Keratinocyte (primary cell): ENCODE data around the gene TRIM65. TPM values are rescaled to one million over a fixed set of nuclear protein-coding genes. Genes with fewer than 3 reads are reported as not detected.

Experiments
- DNase-seq: peaks from one replicate; pipeline ENCODE4 v3.0.0-alpha.2; 2011; ENCODE audit warnings: low read depth, missing footprints, low spot score
- FAIRE-seq: peaks from 2 replicates; lab custom pipeline; 2011; peaks lifted over from hg19 to GRCh38; lab: Jason Lieb, UNC
- H2AFZ ChIP-seq: 2 replicates; pipeline ENCODE4 v1.6.0; 2012; ENCODE audit warnings: low read length, control low read depth, inconsistent platforms; ENCODE audit not compliant: control insufficient read depth
- H3K27ac ChIP-seq: 2 replicates; pipeline ENCODE4 v1.5.1; 2011; ENCODE audit warnings: low read length; ENCODE audit not compliant: control insufficient read depth, insufficient read depth
- H3K27me3 ChIP-seq: 3 replicates; pipeline ENCODE4 v1.6.0; 2011; ENCODE audit warnings: low read length; ENCODE audit not compliant: control insufficient read depth, insufficient read depth; ENCODE audit errors: extremely low read depth
- H3K36me3 ChIP-seq, 2 experiments: 2 replicates in 1 of 2; 3 replicates in 1 of 2; pipeline ENCODE4 v1.5.1; 2011; ENCODE audit warnings: low read length in 2 of 2, mild to moderate bottlenecking in 1 of 2; ENCODE audit not compliant: control insufficient read depth in 2 of 2, insufficient read depth in 2 of 2; ENCODE audit errors: extremely low read depth in 1 of 2
- H3K4me1 ChIP-seq: 3 replicates; pipeline ENCODE4 v1.5.1; 2011; ENCODE audit warnings: low read length; ENCODE audit not compliant: control insufficient read depth, insufficient read depth; ENCODE audit errors: extremely low read depth
- H3K4me2 ChIP-seq: 3 replicates; pipeline ENCODE4 v1.6.0; 2011; ENCODE audit warnings: low read depth, low read length; ENCODE audit not compliant: control insufficient read depth, insufficient read depth; ENCODE audit errors: extremely low read depth
- H3K4me3 ChIP-seq, 3 experiments: fragments of 200-600 bp in 1 of 3; sonication (generic) in 1 of 3; 2 replicates in 2 of 3; 3 replicates in 1 of 3; pipeline ENCODE4 v1.5.1; 2011 to 2016; ENCODE audit warnings: low read length in 3 of 3, mild to moderate bottlenecking in 3 of 3, control low read depth in 2 of 3, inconsistent platforms in 1 of 3, low read depth in 1 of 3, mixed read lengths in 1 of 3, mixed run types in 1 of 3, moderate library complexity in 1 of 3; ENCODE audit not compliant: control insufficient read depth in 2 of 3, insufficient read depth in 2 of 3; ENCODE audit errors: extremely low read depth in 1 of 3
- H3K79me2 ChIP-seq: 2 replicates; pipeline ENCODE4 v1.6.0; 2012; ENCODE audit warnings: low read length; ENCODE audit not compliant: control insufficient read depth, insufficient read depth
- H3K9ac ChIP-seq: 3 replicates; pipeline ENCODE4 v1.6.0; 2011; ENCODE audit warnings: low read length; ENCODE audit not compliant: control insufficient read depth, insufficient read depth; ENCODE audit errors: extremely low read depth
- H3K9me1 ChIP-seq: 3 replicates; pipeline ENCODE4 v1.6.0; 2011; ENCODE audit warnings: low read length; ENCODE audit not compliant: control insufficient read depth, insufficient read depth; ENCODE audit errors: extremely low read depth
- H3K9me3 ChIP-seq: 2 replicates; pipeline ENCODE4 v1.5.1; 2012; ENCODE audit warnings: low read depth, low read length; ENCODE audit not compliant: control insufficient read depth
- H4K20me1 ChIP-seq: 3 replicates; pipeline ENCODE4 v1.6.0; 2011; ENCODE audit warnings: low read length; ENCODE audit not compliant: control insufficient read depth, insufficient read depth; ENCODE audit errors: extremely low read depth
- EZH2 ChIP-seq: IDR thresholded peaks from one replicate; pipeline ENCODE4 v1.6.1; 2012; ENCODE audit warnings: inconsistent platforms, mild to moderate bottlenecking, low read length, moderate library complexity
- dilution Hi-C: fragments of 300-500 bp; cut with MboI; formaldehyde crosslinking; loops from one replicate; pipeline ENCODE4 v1.7.0; 2020; ENCODE audit warnings: low sequenced_read_pairs; ENCODE audit not compliant: extremely low pct_ligation_motif_present
- polyA plus RNA-seq, 5 experiments: library from polyadenylated mRNA; depleted of rRNA in 3 of 5; stranded (reverse) in 3 of 5; stranded (forward) in 1 of 5; unstranded in 1 of 5; fragments of >200 nt; gene quantifications; 1 replicate in 1 of 5; 2 replicates in 3 of 5; 3 replicates in 1 of 5; pipeline versions ENCODE4 v1.2.1 to v1.2.3, GENCODE V29; 2011 to 2012; ENCODE audit warnings: missing spikeins in 2 of 5, low read depth in 1 of 5, low replicate concordance in 1 of 5
- TF ChIP-seq, protein P1 (sequence below), 3 experiments: IDR thresholded peaks in 1 of 3; conservative IDR thresholded peaks in 1 of 3; optimal IDR thresholded peaks in 1 of 3; 2 replicates in 2 of 3; 3 replicates in 1 of 3; pipeline versions ENCODE3 to v1.5.1; 2011; ENCODE audit warnings: low read length in 3 of 3, mild to moderate bottlenecking in 3 of 3, moderate library complexity in 2 of 3, control low read depth in 1 of 3, inconsistent platforms in 1 of 3; ENCODE audit not compliant: insufficient read depth in 2 of 3; ENCODE audit errors: extremely low read depth in 1 of 3

The TRIM65 gene
- polyA plus RNA-seq, 1 donor (not counting 4 experiments of a cell fraction or from before 2014, with no cell fraction given): 7.8 TPM

- Histone ChIP-seq H3K4me3 (peak overlapping the region in 2 of 3 experiments; percentile 35 to 43), H2AFZ (peak overlapping the region; percentile 49), H3K27me3 (no peaks in the 10 kb centered on the region), H3K9me3 (no peaks in the 10 kb centered on the region), H3K4me2 (peak overlapping the region; percentile 78), H3K9ac (peak overlapping the region; percentile 58), H3K36me3 (peaks cover 15 to 28% of the 10 kb centered on the region in 2 experiments), H3K4me1 (peaks cover 20% of the 10 kb centered on the region), H4K20me1 (no peaks in the 10 kb centered on the region), H3K9me1 (no peaks in the 10 kb centered on the region), H3K27ac (peak overlapping the region; percentile 60), H3K79me2 (no peaks in the 10 kb centered on the region)
- dilution Hi-C loops: no loop called here
- DNase-seq: no peak
- TF ChIP-seq EZH2: no peak
- TF ChIP-seq, protein P1, sequence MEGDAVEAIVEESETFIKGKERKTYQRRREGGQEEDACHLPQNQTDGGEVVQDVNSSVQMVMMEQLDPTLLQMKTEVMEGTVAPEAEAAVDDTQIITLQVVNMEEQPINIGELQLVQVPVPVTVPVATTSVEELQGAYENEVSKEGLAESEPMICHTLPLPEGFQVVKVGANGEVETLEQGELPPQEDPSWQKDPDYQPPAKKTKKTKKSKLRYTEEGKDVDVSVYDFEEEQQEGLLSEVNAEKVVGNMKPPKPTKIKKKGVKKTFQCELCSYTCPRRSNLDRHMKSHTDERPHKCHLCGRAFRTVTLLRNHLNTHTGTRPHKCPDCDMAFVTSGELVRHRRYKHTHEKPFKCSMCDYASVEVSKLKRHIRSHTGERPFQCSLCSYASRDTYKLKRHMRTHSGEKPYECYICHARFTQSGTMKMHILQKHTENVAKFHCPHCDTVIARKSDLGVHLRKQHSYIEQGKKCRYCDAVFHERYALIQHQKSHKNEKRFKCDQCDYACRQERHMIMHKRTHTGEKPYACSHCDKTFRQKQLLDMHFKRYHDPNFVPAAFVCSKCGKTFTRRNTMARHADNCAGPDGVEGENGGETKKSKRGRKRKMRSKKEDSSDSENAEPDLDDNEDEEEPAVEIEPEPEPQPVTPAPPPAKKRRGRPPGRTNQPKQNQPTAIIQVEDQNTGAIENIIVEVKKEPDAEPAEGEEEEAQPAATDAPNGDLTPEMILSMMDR (optimal IDR thresholded peaks at IDR 0.05 in 1 of 3, IDR thresholded peaks at IDR 0.05 in 1 of 3, conservative IDR thresholded peaks at IDR 0.05 in 1 of 3; ENCODE audit: extremely low read depth in 1 of 3, insufficient read depth in 2 of 3, low read length in 3 of 3): peak; percentile 79 to 87 (median 83)
- FAIRE-seq: no peak
Observed at GRCh38 chr17:75845058-75845711, 51.6 kb downstream of the TRIM65 start.

- H3K79me2 ChIP-seq: no peaks in the 10 kb centered on the region
- H3K9ac ChIP-seq: peak overlapping the region; percentile 58
- H3K4me3 ChIP-seq: peak overlapping the region in 2 of 3 experiments; percentile 35 to 43
- H3K27me3 ChIP-seq: no peaks in the 10 kb centered on the region
- peak overlapping the region; percentile 78 for H3K4me2 ChIP-seq
- dilution Hi-C loops: no loop called here
- peaks cover 20% of the 10 kb centered on the region for H3K4me1 ChIP-seq
- H3K9me1 ChIP-seq: no peaks in the 10 kb centered on the region
- no peaks in the 10 kb centered on the region for H4K20me1 ChIP-seq
- peak overlapping the region; percentile 20 for H2AFZ ChIP-seq
- H3K36me3 ChIP-seq: peaks cover 15 to 24% of the 10 kb centered on the region in 2 experiments
- no peaks in the 10 kb centered on the region for H3K9me3 ChIP-seq
- TF ChIP-seq EZH2: no peak
- TF ChIP-seq, protein P1 (optimal IDR thresholded peaks at IDR 0.05 in 1 of 3, IDR thresholded peaks at IDR 0.05 in 1 of 3, conservative IDR thresholded peaks at IDR 0.05 in 1 of 3; ENCODE audit: extremely low read depth in 1 of 3, insufficient read depth in 2 of 3, low read length in 3 of 3): no peak
- peak overlapping the region; percentile 60 for H3K27ac ChIP-seq
- FAIRE-seq (no peak), DNase-seq (no peak)
Observed at GRCh38 chr17:75844530-75845057, 52.2 kb downstream of the TRIM65 start.
